A673 (cell line): ENCODE results near the gene SLC47A2. TPM values are rescaled to one million over a fixed set of nuclear protein-coding genes. Genes with fewer than 3 reads are reported as not detected.

Source experiments
- BruUV-seq: library from RNA; stranded (reverse); fragments of 400-500 nt; replicated peaks from 2 replicates; lab custom pipeline; 2021; lab: Mats Ljungman, UMichigan
- CTCF ChIA-PET: fragments of 300-600 bp; sonication (Branson Sonifier 250); formaldehyde crosslinking; loops from one replicate; lab custom pipeline; 2022; ENCODE audit warnings: antibody characterized with exemption; lab: Charles Lee
- POLR2A ChIA-PET: fragments of 300-600 bp; sonication (Branson Sonifier 250); formaldehyde crosslinking; loops from one replicate; lab custom pipeline; 2022; ENCODE audit warnings: antibody characterized with exemption; ENCODE audit not compliant: low non-redundant PET; lab: Charles Lee
- DNase-seq: peaks from one replicate; pipeline ENCODE4 v3.0.0-alpha.2; 2015; ENCODE audit warnings: low spot score
- H3K27ac ChIP-seq: fragments of 200-600 bp; sonication (generic); 2 replicates; pipeline ENCODE4 v1.5.1; 2016; ENCODE audit warnings: mixed run types, low read depth, mild to moderate bottlenecking, mixed read lengths, antibody characterized with exemption, low read length; ENCODE audit not compliant: poor library complexity, severe bottlenecking
- H3K27me3 ChIP-seq: fragments of 200-600 bp; sonication (generic); replicated peaks from 2 replicates; pipeline ENCODE4 v1.6.1; 2017; ENCODE audit warnings: mixed run types, low read depth, mild to moderate bottlenecking, mixed read lengths, antibody characterized with exemption, low read length; ENCODE audit not compliant: insufficient read depth, poor library complexity
- H3K36me3 ChIP-seq: fragments of 200-600 bp; sonication (generic); 2 replicates; pipeline ENCODE4 v1.6.1; 2016; ENCODE audit warnings: mixed run types, mild to moderate bottlenecking, mixed read lengths, antibody characterized with exemption, low read length; ENCODE audit not compliant: insufficient read depth, poor library complexity, severe bottlenecking
- H3K4me1 ChIP-seq: fragments of 200-600 bp; sonication (generic); 2 replicates; pipeline ENCODE4 v1.6.1; 2017; ENCODE audit warnings: mixed run types, mild to moderate bottlenecking, mixed read lengths, antibody characterized with exemption, low read length; ENCODE audit not compliant: insufficient read depth, poor library complexity, severe bottlenecking
- H3K4me3 ChIP-seq: fragments of 200-600 bp; sonication (generic); 2 replicates; pipeline ENCODE4 v1.5.1; 2016; ENCODE audit warnings: low read depth, mixed run types, mild to moderate bottlenecking, mixed read lengths, low read length; ENCODE audit not compliant: poor library complexity, severe bottlenecking
- H3K9me3 ChIP-seq: fragments of 200-600 bp; sonication (generic); 2 replicates; pipeline ENCODE4 v1.6.1; 2016; ENCODE audit warnings: mixed run types, low read depth, mild to moderate bottlenecking, mixed read lengths, antibody characterized with exemption, low read length; ENCODE audit not compliant: poor library complexity, severe bottlenecking
- EZH2 ChIP-seq: fragments of 200-600 bp; sonication (generic); IDR thresholded peaks from 2 replicates; pipeline ENCODE4 v1.6.1; 2017; ENCODE audit warnings: borderline replicate concordance, low read depth, mild to moderate bottlenecking, mixed read lengths, antibody characterized with exemption, low read length; ENCODE audit not compliant: poor library complexity, severe bottlenecking
- intact Hi-C: fragments of 100-400 bp; cut with micrococcal nuclease; formaldehyde crosslinking; loops from one replicate; pipeline ENCODE4 v1.10.0; 2022; ENCODE audit not compliant: unreplicated experiment
- total RNA-seq: library from RNA; stranded (reverse); gene quantifications from 2 replicates; pipeline ENCODE4 v1.2.3, GENCODE V29; 2021
- TF ChIP-seq, protein P1 (sequence below): fragments of 300-800, 200-600 bp; sonication (generic); conservative IDR thresholded peaks from 2 replicates; pipeline ENCODE4 v1.5.1; 2017; ENCODE audit warnings: low read depth, mild to moderate bottlenecking, antibody characterized with exemption, low read length, moderate library complexity, mixed read lengths

Gene SLC47A2
- total RNA-seq, 1 experiment from 2014 or later = not detected

DNA sequence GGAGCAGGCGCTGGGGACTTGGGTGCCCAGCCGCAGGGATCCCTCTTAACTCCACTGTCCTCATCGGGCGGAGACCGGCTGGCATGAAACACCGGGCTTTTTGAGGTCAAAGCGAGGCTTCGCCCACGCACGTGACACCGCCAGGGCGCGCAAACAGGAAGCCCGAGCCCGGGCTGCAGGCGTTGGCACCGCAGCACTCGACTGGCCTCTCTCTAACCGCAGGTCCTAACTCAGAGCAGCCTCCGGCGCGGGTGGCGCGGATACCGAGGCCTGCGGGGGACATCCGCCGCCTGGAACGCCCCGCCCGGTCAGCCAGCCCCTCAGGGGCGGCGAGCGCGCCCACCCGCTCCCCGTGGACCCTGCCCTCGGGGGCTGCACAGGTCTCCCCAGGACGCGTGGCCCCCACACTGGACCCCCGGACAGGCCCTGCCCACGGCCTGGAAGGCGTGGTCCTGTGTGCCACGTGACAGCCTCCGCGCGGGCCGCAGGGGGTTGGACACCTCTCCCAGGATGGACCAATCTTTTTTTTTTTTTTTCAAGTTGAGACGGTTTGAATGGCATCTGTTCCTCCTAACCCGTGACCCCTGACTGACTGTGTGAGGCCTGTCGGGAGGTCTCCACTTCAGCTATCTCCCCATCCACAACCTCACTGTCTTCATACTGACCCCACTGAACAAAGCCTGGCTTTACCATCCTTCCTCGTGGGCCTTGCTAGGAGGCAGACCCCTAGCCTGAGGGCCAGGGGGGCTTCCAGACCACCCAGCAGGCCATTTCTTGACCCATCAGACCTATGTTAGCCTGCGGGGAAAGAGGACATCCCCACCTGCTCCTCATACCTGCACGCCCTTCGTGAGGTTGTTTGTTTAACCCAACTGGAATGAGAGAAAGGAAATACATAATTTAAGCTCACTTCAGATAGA is 8.4 kb upstream of the SLC47A2 start:
- H3K9me3 ChIP-seq = no peaks in the 10 kb centered on the region
- H3K4me3 ChIP-seq = no peak overlapping the region
- intact Hi-C loops = no loop called here
- ChIA-PET POLR2A (no interaction called here), CTCF (no interaction called here)
- no peaks in the 10 kb centered on the region for H3K27me3 ChIP-seq
- no peaks in the 10 kb centered on the region for H3K36me3 ChIP-seq
- TF ChIP-seq EZH2 = no peak
- TF ChIP-seq, protein P1, sequence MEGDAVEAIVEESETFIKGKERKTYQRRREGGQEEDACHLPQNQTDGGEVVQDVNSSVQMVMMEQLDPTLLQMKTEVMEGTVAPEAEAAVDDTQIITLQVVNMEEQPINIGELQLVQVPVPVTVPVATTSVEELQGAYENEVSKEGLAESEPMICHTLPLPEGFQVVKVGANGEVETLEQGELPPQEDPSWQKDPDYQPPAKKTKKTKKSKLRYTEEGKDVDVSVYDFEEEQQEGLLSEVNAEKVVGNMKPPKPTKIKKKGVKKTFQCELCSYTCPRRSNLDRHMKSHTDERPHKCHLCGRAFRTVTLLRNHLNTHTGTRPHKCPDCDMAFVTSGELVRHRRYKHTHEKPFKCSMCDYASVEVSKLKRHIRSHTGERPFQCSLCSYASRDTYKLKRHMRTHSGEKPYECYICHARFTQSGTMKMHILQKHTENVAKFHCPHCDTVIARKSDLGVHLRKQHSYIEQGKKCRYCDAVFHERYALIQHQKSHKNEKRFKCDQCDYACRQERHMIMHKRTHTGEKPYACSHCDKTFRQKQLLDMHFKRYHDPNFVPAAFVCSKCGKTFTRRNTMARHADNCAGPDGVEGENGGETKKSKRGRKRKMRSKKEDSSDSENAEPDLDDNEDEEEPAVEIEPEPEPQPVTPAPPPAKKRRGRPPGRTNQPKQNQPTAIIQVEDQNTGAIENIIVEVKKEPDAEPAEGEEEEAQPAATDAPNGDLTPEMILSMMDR = no peak
- no peaks in the 10 kb centered on the region for H3K4me1 ChIP-seq
- BruUV-seq = no TSS peak
- H3K27ac ChIP-seq = no peak overlapping the region
- DNase-seq = no peak

DNA sequence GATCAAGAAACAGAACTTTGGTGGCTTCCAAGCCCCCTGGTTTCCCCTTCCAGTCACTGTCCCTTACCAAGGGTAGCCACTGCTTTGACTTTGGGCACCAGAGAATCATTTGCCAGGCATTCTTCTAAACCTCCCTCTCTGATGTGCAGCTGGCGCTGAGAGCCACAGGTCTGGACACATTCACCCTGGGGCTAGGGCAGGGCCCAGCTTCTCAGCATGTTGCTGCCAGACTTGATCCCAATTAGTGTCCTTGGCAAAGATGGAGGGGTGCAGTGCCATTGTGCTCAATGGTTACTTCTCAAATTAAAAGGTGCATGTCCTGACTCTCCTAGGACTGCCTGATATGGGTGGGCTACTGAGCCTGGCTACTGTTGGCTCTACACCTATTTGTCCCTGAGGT is 7.6 kb upstream of the SLC47A2 start:
- no peaks in the 10 kb centered on the region for H3K9me3 ChIP-seq
- no TSS peak for BruUV-seq
- POLR2A ChIA-PET = no interaction called here
- intact Hi-C loops = no loop called here
- no peak overlapping the region for H3K4me3 ChIP-seq
- H3K4me1 ChIP-seq = no peaks in the 10 kb centered on the region
- no peaks in the 10 kb centered on the region for H3K27me3 ChIP-seq
- CTCF ChIA-PET = interaction anchor here (0.6 kb wide), 1 partner anchor 23 kb away, joined by 4 read pairs; no protein-coding TSS in a partner anchor
- no peak for DNase-seq
- TF ChIP-seq, protein P1 = no peak
- no peak for TF ChIP-seq EZH2
- H3K27ac ChIP-seq = no peak overlapping the region
- no peaks in the 10 kb centered on the region for H3K36me3 ChIP-seq

DNA sequence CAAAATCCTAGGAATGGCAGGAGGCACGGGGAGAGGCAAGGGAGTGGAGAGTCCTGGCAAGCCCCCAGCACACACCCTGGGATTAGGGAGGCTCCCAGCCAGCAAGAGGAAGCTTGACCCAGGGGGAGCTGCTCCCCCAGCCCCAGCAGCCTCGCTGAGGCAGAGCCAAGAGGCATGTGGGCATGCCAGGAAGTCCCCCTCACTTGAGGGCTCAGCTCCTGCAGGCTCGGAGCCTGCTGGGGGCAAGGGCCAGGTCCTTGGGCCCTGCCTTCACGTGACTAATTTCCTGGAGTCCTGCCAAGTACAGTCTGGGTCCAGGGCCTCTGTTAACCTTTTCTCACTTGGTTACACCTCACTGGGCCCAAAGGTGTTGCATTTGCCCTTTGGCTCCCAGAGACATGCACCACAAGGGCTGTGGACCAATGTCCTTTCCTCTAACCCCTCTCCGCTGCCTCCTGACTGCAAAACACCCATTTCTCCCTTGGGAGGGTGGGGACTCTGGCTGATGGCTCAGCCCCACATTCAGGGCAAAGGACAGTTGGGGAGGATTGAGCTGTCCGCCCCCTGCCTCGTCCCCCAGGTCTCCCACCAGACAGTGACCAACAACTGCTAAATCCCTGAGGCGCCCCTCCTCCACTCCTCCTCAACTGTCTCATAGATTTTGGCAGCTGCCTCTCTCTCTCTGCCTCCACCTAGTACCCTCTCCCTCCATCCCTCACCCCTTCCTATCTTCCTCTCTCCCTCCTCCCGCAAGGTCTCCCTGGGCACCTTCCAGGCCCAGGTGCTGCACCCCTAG is 4.4 kb upstream of the SLC47A2 start:
- Histone ChIP-seq H3K4me3 (no peak overlapping the region), H3K27me3 (no peaks in the 10 kb centered on the region), H3K36me3 (no peaks in the 10 kb centered on the region), H3K4me1 (no peaks in the 10 kb centered on the region), H3K27ac (no peak overlapping the region), H3K9me3 (no peaks in the 10 kb centered on the region)
- ChIA-PET POLR2A (no interaction called here), CTCF (interaction anchor here (1.0 kb wide), 1 partner anchor 130 kb away, joined by 3 read pairs; no protein-coding TSS in a partner anchor)
- DNase-seq = no peak
- intact Hi-C loops = no loop called here
- no TSS peak for BruUV-seq
- no peak for TF ChIP-seq EZH2
- TF ChIP-seq, protein P1 = no peak
